ENCODE data around the gene CELF5. TPM values are rescaled to one million over a fixed set of nuclear protein-coding genes. Genes with fewer than 3 reads are reported as not detected.

The CELF5 gene
- total RNA-seq, result under 1 TPM in 1 of 2 experiments, not detected in 1; 0.14 TPM

- DNase-seq, result peak; percentile 78
- Mint-ChIP-seq H3K9me3 (no peaks in the 10 kb centered on the region), H3K27ac (no peak within 1 kb of the TSS), H3K27me3 (peaks cover 31% of the 10 kb centered on the region), H3K4me3 (no peak within 1 kb of the TSS), H3K36me3 (no peaks in the 10 kb centered on the region), H3K4me1 (no peaks in the 10 kb centered on the region)
- POLR2A ChIA-PET, result no interaction called here
- peak; percentile 73 for ATAC-seq (ENCODE audit: low read depth)
Measured at GRCh38 chr19:3224346-3225168, at the start of gene CELF5. Gene CELF5 (plus strand): TSS chr19:3224661. CDS start chr19:3224740, 79 bp downstream.

- no peaks in the 10 kb centered on the region for H3K9me3 Mint-ChIP-seq
- POLR2A ChIA-PET, result interaction anchor here (0.9 to 1.6 kb wide), 3 partner anchors 12 to 555 kb away, joined by 3 to 5 read pairs (median 4); no protein-coding TSS in a partner anchor
- no peaks in the 10 kb centered on the region for H3K27me3 Mint-ChIP-seq
- H3K27ac Mint-ChIP-seq, result peak overlapping the region; percentile 98
- peaks cover 17% of the 10 kb centered on the region for H3K36me3 Mint-ChIP-seq
- ATAC-seq (ENCODE audit: low read depth) (no peak), DNase-seq (no peak)
- peaks cover 14% of the 10 kb centered on the region for H3K4me1 Mint-ChIP-seq
- H3K4me3 Mint-ChIP-seq, result peak overlapping the region; percentile 83
Measured at GRCh38 chr19:3175781-3176714, 48.4 kb upstream of the CELF5 start.

- H3K36me3 Mint-ChIP-seq, result peaks cover 19% of the 10 kb centered on the region
- peak overlapping the region; percentile 98 for H3K27ac Mint-ChIP-seq
- H3K4me1 Mint-ChIP-seq, result peaks cover 14% of the 10 kb centered on the region
- POLR2A ChIA-PET, result interaction anchor here (0.7 to 1.6 kb wide), 6 partner anchors 10 to 556 kb away, joined by 3 to 8 read pairs (median 4); partner anchors contain the start of gene NCLN
- no peaks in the 10 kb centered on the region for H3K9me3 Mint-ChIP-seq
- H3K27me3 Mint-ChIP-seq, result no peaks in the 10 kb centered on the region
- DNase-seq (peak; percentile 73), ATAC-seq (ENCODE audit: low read depth) (peak; percentile 48)
- peak overlapping the region; percentile 83 for H3K4me3 Mint-ChIP-seq
Measured at GRCh38 chr19:3176715-3177501, 47.6 kb upstream of the CELF5 start.

GRCh38 chr19:3178377-3178972 is 46.0 kb upstream of the CELF5 start, which contains the start of gene S1PR4:
Gene S1PR4 (plus strand): TSS chr19:3178769. CDS start chr19:3178793, 24 bp downstream.
- POLR2A ChIA-PET, result interaction anchor here (0.9 to 1.4 kb wide), 3 partner anchors 13 to 116 kb away, joined by 3 to 4 read pairs (median 3); partner anchors contain the start of genes GNA15 and TLE5

GRCh38 chr19:3178973-3179738 is 45.3 kb upstream of the CELF5 start:
- no peaks in the 10 kb centered on the region for H3K27me3 Mint-ChIP-seq
- H3K27ac Mint-ChIP-seq, result peak overlapping the region; percentile 99
- peak overlapping the region; percentile 100 for H3K4me3 Mint-ChIP-seq
- POLR2A ChIA-PET, result interaction anchor here (0.9 to 1.4 kb wide), 6 partner anchors 10 to 1910 kb away, joined by 3 to 4 read pairs (median 3); partner anchors contain the start of genes GNA15 and TLE5
- H3K36me3 Mint-ChIP-seq, result peaks cover 27% of the 10 kb centered on the region
- DNase-seq (peak; percentile 60), ATAC-seq (ENCODE audit: low read depth) (peak; percentile 6)
- H3K4me1 Mint-ChIP-seq, result peaks cover 26% of the 10 kb centered on the region
- H3K9me3 Mint-ChIP-seq, result no peaks in the 10 kb centered on the region

More at GRCh38 chr19:3178377-3178972, 46.0 kb upstream of the CELF5 start, which contains the start of gene S1PR4:
- Mint-ChIP-seq H3K9me3 (no peaks in the 10 kb centered on the region), H3K27ac (peak within 1 kb of the TSS; percentile 99), H3K36me3 (peaks cover 24% of the 10 kb centered on the region), H3K27me3 (no peaks in the 10 kb centered on the region), H3K4me1 (peaks cover 21% of the 10 kb centered on the region), H3K4me3 (peak within 1 kb of the TSS; percentile 100)
- ATAC-seq (ENCODE audit: low read depth) (peak; percentile 77), DNase-seq (peak; percentile 83)

- Mint-ChIP-seq H3K4me3 (peak overlapping the region; percentile 100), H3K36me3 (peaks cover 33% of the 10 kb centered on the region), H3K9me3 (no peaks in the 10 kb centered on the region), H3K4me1 (peaks cover 33% of the 10 kb centered on the region), H3K27me3 (no peaks in the 10 kb centered on the region), H3K27ac (peak overlapping the region; percentile 99)
- ATAC-seq (ENCODE audit: low read depth) (peak; percentile 7), DNase-seq (peak; percentile 65)
- POLR2A ChIA-PET, result interaction anchor here (1.0 to 1.4 kb wide), 5 partner anchors 9 to 1911 kb away, joined by 3 to 4 read pairs (median 3); partner anchors contain the start of genes GNA15 and TLE5
Measured at GRCh38 chr19:3179739-3180293, 44.6 kb upstream of the CELF5 start.

- Mint-ChIP-seq H3K36me3 (peaks cover 37% of the 10 kb centered on the region), H3K27me3 (no peaks in the 10 kb centered on the region), H3K4me3 (peak overlapping the region; percentile 92), H3K9me3 (no peaks in the 10 kb centered on the region), H3K4me1 (peaks cover 44% of the 10 kb centered on the region), H3K27ac (peak overlapping the region; percentile 78)
- DNase-seq (no peak), ATAC-seq (ENCODE audit: low read depth) (no peak)
- POLR2A ChIA-PET, result interaction anchor here (0.7 to 1.1 kb wide), 3 partner anchors 92 to 918 kb away, joined by 3 to 7 read pairs (median 5); no protein-coding TSS in a partner anchor
Measured at GRCh38 chr19:3183721-3184641, 40.5 kb upstream of the CELF5 start.

- peak; percentile 28 for ATAC-seq (ENCODE audit: low read depth)
- peaks cover 45% of the 10 kb centered on the region for H3K4me1 Mint-ChIP-seq
- no peaks in the 10 kb centered on the region for H3K27me3 Mint-ChIP-seq
- peak overlapping the region; percentile 92 for H3K4me3 Mint-ChIP-seq
- H3K27ac Mint-ChIP-seq, result peak overlapping the region; percentile 93
- H3K36me3 Mint-ChIP-seq, result peaks cover 31% of the 10 kb centered on the region
- H3K9me3 Mint-ChIP-seq, result no peaks in the 10 kb centered on the region
- DNase-seq, result peak; percentile 73
- POLR2A ChIA-PET, result interaction anchor here (1.0 to 1.4 kb wide), 3 partner anchors 91 to 149 kb away, joined by 3 to 4 read pairs (median 3); no protein-coding TSS in a partner anchor
Measured at GRCh38 chr19:3184847-3185460, 39.5 kb upstream of the CELF5 start.

GRCh38 chr19:3185461-3186159 is 38.9 kb upstream of the CELF5 start, which contains the start of gene NCLN:
Gene NCLN (plus strand): TSS chr19:3185930. CDS start chr19:3186031, 101 bp downstream.
- Mint-ChIP-seq H3K4me1 (peaks cover 44% of the 10 kb centered on the region), H3K27ac (peak within 1 kb of the TSS; percentile 93), H3K4me3 (peak within 1 kb of the TSS; percentile 92), H3K9me3 (no peaks in the 10 kb centered on the region), H3K36me3 (peaks cover 26% of the 10 kb centered on the region), H3K27me3 (no peaks in the 10 kb centered on the region)
- ATAC-seq (ENCODE audit: low read depth), result peak; percentile 74
- POLR2A ChIA-PET, result interaction anchor here (0.6 to 2.0 kb wide), 5 partner anchors 8 to 150 kb away, joined by 3 to 8 read pairs (median 4); no protein-coding TSS in a partner anchor
- peak; percentile 97 for DNase-seq

All from activated naive CD8-positive, alpha-beta T cell treated with anti-CD3 and anti-CD28 coated beads, Interleukin-2, amount 10 ng/mL, durations not matched to agents 7 days and 5 days (primary cell).